Hair follicle dermal papilla cell (primary cell): Measurements from ENCODE around the gene KRT75. TPM values are rescaled to one million over a fixed set of nuclear protein-coding genes. Genes with fewer than 3 reads are reported as not detected.

ENCODE experiments used
- total RNA-seq: library from RNA; depleted of rRNA; stranded (reverse); fragments of >200 nt; gene quantifications from 2 replicates; pipeline ENCODE4 v1.2.3, GENCODE V29; 2012

The KRT75 gene
- not detected in 2 replicates for total RNA-seq

DNA sequence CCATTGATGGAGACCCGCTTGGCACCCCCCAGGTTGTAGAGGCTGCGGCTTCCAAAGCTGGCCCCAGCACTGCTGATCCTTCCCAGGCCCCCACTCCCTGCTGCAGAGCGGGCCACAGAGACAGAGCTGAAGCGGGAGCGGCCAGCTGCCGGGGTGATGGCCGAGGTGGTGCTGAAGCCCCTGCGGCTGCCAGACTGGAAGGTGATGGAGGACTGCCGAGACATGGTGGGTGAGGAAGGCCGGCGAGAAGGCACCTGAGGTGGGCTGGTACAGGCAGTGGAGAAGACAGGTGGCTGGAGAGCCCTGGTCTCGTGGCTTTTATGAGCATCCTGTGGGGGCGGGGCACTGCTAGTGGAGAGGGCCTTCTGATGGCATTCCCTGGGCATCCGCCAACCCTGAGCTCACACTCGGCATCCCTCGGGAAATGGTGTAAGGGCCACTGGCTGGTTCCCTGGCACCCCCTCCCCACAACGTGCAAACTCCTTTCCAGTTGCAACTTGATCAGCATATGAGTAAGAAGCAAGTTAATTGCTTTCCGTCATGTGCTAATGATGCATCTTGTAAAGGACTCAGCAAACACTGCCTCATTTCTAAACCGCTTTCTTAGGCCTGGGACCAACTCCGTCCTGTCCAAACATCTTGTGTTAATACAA lies at the start of gene KRT75:
Gene KRT75, minus strand, starts transcription at position 291 of the 653 bp plus-strand sequence. Its CDS starts 67 bp downstream, at position 224.

DNA sequence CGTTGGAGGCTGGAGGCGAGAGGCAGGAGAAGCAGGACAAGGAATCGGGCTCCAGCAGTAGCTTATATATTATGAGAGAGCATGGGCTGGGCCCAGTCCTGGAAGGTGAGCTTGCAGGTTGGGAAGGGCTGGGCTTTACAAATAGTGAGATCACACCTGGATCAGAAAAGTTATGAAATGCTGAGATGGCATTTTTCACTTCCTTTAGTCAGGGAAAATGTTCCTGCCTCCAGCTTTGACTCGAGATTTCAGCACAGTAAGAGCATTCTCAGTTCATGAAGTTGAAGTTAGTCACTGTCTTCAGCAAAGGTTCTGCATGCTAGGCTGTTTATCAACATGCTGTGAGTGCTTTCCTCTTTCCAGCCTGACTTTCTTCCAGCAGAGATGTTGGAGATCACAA lies 39.6 kb upstream of the KRT75 start, which contains the start of gene KRT6C:
Gene KRT6C, minus strand, starts transcription at position 38 of the 400 bp plus-strand sequence. CDS start 68 bp downstream, outside the sequence.

DNA sequence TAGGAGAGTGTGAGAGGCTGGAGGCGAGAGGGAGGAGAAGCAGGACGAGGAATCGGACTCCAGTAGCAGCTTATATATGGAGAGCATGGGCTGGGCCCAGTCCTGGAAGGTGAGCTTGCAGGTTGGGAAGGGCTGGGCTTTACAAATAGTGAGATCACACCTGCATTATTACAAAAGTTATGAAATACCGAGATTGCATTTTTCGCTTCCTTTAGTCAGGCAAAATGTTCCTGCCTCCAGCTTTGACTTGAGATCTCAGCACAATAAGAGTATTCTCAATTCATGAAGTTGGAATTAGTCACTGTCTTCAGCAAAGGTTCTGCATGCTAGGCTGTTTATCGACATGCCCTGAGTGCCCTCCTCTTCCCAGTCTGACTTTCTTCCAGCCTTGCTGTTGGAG lies 17.9 kb upstream of the KRT75 start, which contains the start of gene KRT6B:
Gene KRT6B, minus strand, starts transcription at position 46 of the 400 bp plus-strand sequence. CDS start 68 bp downstream, outside the sequence.

DNA sequence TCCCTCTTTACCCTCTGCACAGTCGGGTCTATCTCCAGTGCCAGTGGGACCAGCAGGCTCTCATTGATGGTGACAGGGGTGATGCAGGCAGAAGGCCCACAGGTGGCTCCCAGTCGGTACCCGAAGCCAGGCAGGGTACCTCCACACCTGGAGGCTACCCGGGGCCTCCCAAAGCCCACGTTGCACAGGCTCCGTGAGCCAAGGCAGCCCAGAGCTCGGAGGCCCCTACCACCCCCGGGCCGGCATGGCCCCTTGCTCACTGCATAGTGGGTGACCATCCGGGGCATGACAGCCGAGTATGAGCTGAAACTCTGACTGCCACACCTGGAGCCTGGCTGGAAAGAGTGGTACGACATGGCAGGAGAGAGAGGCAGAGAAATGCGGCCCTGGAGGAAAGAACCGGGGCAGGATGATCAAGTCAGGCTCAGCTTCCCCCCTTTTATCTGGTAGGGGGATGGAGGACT lies 28.2 kb downstream of the KRT75 start, which contains the start of gene KRT82:
Gene KRT82, minus strand, starts transcription at position 414 of the 464 bp plus-strand sequence. Its CDS starts 58 bp downstream, at position 356.

DNA sequence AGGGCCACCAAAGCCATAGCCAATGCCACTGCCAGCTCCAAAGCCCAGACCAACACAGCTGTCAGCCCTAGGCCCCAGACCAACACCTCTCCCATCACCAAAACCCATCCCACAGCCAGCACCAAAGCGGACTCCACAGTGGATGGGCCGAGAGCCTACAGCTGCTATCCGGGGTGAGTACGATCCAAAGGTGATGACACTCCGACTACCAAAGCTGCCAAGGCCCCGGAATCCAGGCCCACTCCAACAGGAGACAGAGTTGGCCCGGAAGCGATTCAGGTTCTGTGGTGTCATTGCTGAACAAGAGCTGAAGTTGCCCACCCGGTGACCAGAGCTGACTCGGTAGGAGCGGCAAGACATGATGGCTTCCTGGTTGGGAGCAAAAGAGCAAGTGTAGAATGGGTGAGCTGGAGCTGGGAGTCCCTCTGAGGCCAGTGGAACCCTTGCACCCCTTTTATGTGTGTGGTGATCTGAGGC lies 48.9 kb downstream of the KRT75 start, which contains the start of gene KRT84:
Gene KRT84, minus strand, starts transcription at position 427 of the 477 bp plus-strand sequence. Its CDS starts 67 bp downstream, at position 360.

Other genes with a start within 250 kb of the KRT75 start
- 0.24 and 1.1 TPM in 2 replicates for gene KRT80, start 242.4 kb downstream of the KRT75 start, total RNA-seq
- 17.0 and 21.6 TPM in 2 replicates for gene KRT7, start 201.1 kb downstream of the KRT75 start, total RNA-seq
- under 0.01 TPM in 1 of 2 replicates, not detected in the other for gene KRT86, start 159.7 kb downstream of the KRT75 start, total RNA-seq
- 0.12 TPM in 1 of 2 replicates, not detected in the other for gene KRT81, start 142.8 kb downstream of the KRT75 start, total RNA-seq
- gene KRT83, start 113.0 kb downstream of the KRT75 start, total RNA-seq = not detected in 2 replicates
- not detected in 2 replicates for gene KRT85, start 66.9 kb downstream of the KRT75 start, total RNA-seq
- gene KRT84, start 48.7 kb downstream of the KRT75 start, total RNA-seq = not detected in 2 replicates
- not detected in 2 replicates for gene KRT82, start 28.0 kb downstream of the KRT75 start, total RNA-seq
- 1.9 and 4.1 TPM in 2 replicates for gene KRT6B, start 17.8 kb upstream of the KRT75 start, total RNA-seq
- not detected in 2 replicates for gene KRT6C, start 39.4 kb upstream of the KRT75 start, total RNA-seq
- gene KRT6A, start 58.9 kb upstream of the KRT75 start, total RNA-seq = 3.4 and 40.3 TPM in 2 replicates
- 9.4 and 10.5 TPM in 2 replicates for gene KRT5, start 86.0 kb upstream of the KRT75 start, total RNA-seq
- not detected in 2 replicates for gene KRT71, start 118.8 kb upstream of the KRT75 start, total RNA-seq
- not detected in 2 replicates for gene KRT74, start 139.5 kb upstream of the KRT75 start, total RNA-seq
- not detected in 2 replicates for gene KRT72, start 167.1 kb upstream of the KRT75 start, total RNA-seq
- gene KRT73, start 184.2 kb upstream of the KRT75 start, total RNA-seq = not detected in 2 replicates
- not detected in 2 replicates for gene KRT2, start 217.8 kb upstream of the KRT75 start, total RNA-seq
- gene KRT1, start 246.0 kb upstream of the KRT75 start, total RNA-seq = not detected in 2 replicates